Gastrocnemius medialis (tissue), 4 donors: ENCODE results near the gene SPACA9. TPM values are rescaled to one million over a fixed set of nuclear protein-coding genes. Genes with fewer than 3 reads are reported as not detected.

ENCODE experiments used
- ATAC-seq, 2 donors: fragments of 150-250 bp; one replicate each; pipeline ENCODE4 v1.9.1; 2016
- DNase-seq, 2 donors: peaks; one replicate each; pipeline ENCODE4 v3.0.0-alpha.2; 2019
- H3K27ac ChIP-seq, 4 donors: fragments of 200-600 bp; sonication (generic); 1 replicate in 1 of 4; 2 replicates in 3 of 4; pipeline ENCODE4 v1.5.1; 2016 to 2018; ENCODE audit warnings: mild to moderate bottlenecking in 2 of 4, moderate library complexity in 1 of 4
- H3K27me3 ChIP-seq, 3 donors: fragments of 200-600 bp; sonication (generic) in 2 of 3; 1 replicate in 1 of 3; 2 replicates in 2 of 3; pipeline versions ENCODE4 v1.5.1 to v1.6.0; 2016 to 2019; ENCODE audit warnings: mild to moderate bottlenecking in 1 of 3, moderate library complexity in 1 of 3
- H3K36me3 ChIP-seq, 2 donors: fragments of 200-600 bp; sonication (generic) in 1 of 2; one replicate each; pipeline ENCODE4 v1.5.1; 2017 to 2018
- H3K4me1 ChIP-seq, 2 donors: fragments of 200-600 bp; sonication (generic) in 1 of 2; one replicate each; pipeline ENCODE4 v1.5.1; 2016 to 2017; ENCODE audit warnings: mild to moderate bottlenecking in 2 of 2
- H3K4me3 ChIP-seq, 4 donors: fragments of 200-600 bp; sonication (generic) in 3 of 4; 1 replicate in 1 of 4; 2 replicates in 3 of 4; pipeline ENCODE4 v1.5.1; 2016 to 2019; ENCODE audit warnings: mild to moderate bottlenecking in 2 of 4
- H3K9me3 ChIP-seq, 3 donors: fragments of 200-600 bp; sonication (generic) in 2 of 3; 1 replicate in 1 of 3; 2 replicates in 2 of 3; pipeline ENCODE4 v1.5.1; 2016 to 2019
- CTCF ChIP-seq, 5 experiments: fragments of 450-650 bp in 3 of 5; fragments of 200-600 bp in 2 of 5; sonication (generic) in 2 of 5; IDR thresholded peaks in 4 of 5; conservative IDR thresholded peaks in 1 of 5; 1 replicate in 4 of 5; 2 replicates in 1 of 5; pipeline ENCODE4 v1.5.1; 2016 to 2019; ENCODE audit warnings: antibody characterized with exemption in 5 of 5, mild to moderate bottlenecking in 3 of 5, moderate library complexity in 3 of 5
- POLR2A ChIP-seq, 2 donors: fragments of 450-650 bp; IDR thresholded peaks; one replicate each; pipeline ENCODE4 v1.6.1; 2017; ENCODE audit warnings: antibody characterized with exemption in 2 of 2, mild to moderate bottlenecking in 2 of 2, moderate library complexity in 2 of 2
- in situ Hi-C, 4 donors: fragments of 200-750 bp; cut with MboI; loops; one replicate each; pipeline versions ENCODE4 v1.15.0 to v1.8.0; 2017; ENCODE audit warnings: low sequenced_read_pairs in 4 of 4
- intact Hi-C: fragments of 100-400 bp; cut with DNase I; formaldehyde crosslinking; loops from one replicate; pipeline ENCODE4 v1.15.1; 2023; ENCODE audit warnings: low total_unique reads
- total RNA-seq, 4 donors: library from RNA; depleted of rRNA; stranded (reverse); fragments of >200 nt; gene quantifications; one replicate each; pipeline versions ENCODE4 v1.1.0 to v1.2.3, GENCODE V29; 2016

Gene SPACA9
- total RNA-seq, 4 donors from 2014 or later, result 0.24 to 2.5 (median 1.0) TPM

- no peak overlapping the region for H3K4me3 ChIP-seq
- peaks cover 0 to 3% (median 0%) of the 10 kb centered on the region in 3 donors for H3K27me3 ChIP-seq
- ATAC-seq, result no peak
- H3K27ac ChIP-seq, result no peak overlapping the region
- H3K9me3 ChIP-seq, result no peaks in the 10 kb centered on the region
- in situ Hi-C loops, result no loop called here
- no peaks in the 10 kb centered on the region for H3K4me1 ChIP-seq
- intact Hi-C loops, result no loop called here
- no peaks in the 10 kb centered on the region for H3K36me3 ChIP-seq
- no peak for DNase-seq
- TF ChIP-seq CTCF (IDR thresholded peaks at IDR 0.05 in 4 of 5, conservative IDR thresholded peaks at IDR 0.05 in 1 of 5) (no peak), POLR2A (IDR thresholded peaks at IDR 0.05) (no peak)
These were observed 32.4 kb upstream of the SPACA9 start for GRCh38 chr9:132846109-132846917.

GRCh38 chr9:132846918-132847515 lies 31.7 kb upstream of the SPACA9 start:
- intact Hi-C loops, result no loop called here
- H3K9me3 ChIP-seq, result no peaks in the 10 kb centered on the region
- H3K27ac ChIP-seq, result no peak overlapping the region
- no peaks in the 10 kb centered on the region for H3K36me3 ChIP-seq
- H3K27me3 ChIP-seq, result peaks cover 0 to 3% (median 0%) of the 10 kb centered on the region in 3 donors
- TF ChIP-seq POLR2A (IDR thresholded peaks at IDR 0.05), result no peak
- no peak for TF ChIP-seq CTCF (IDR thresholded peaks at IDR 0.05 in 4 of 5, conservative IDR thresholded peaks at IDR 0.05 in 1 of 5)
- DNase-seq (no peak), ATAC-seq (no peak)
- no peaks in the 10 kb centered on the region for H3K4me1 ChIP-seq
- in situ Hi-C loops, result no loop called here
- H3K4me3 ChIP-seq, result no peak overlapping the region

GRCh38 chr9:132849185-132849706 lies 29.5 kb upstream of the SPACA9 start:
- H3K4me1 ChIP-seq, result no peaks in the 10 kb centered on the region
- no peak overlapping the region for H3K4me3 ChIP-seq
- H3K27ac ChIP-seq, result no peak overlapping the region
- TF ChIP-seq POLR2A (IDR thresholded peaks at IDR 0.05), result no peak
- no peak for TF ChIP-seq CTCF (IDR thresholded peaks at IDR 0.05 in 4 of 5, conservative IDR thresholded peaks at IDR 0.05 in 1 of 5)
- H3K36me3 ChIP-seq, result no peaks in the 10 kb centered on the region
- ATAC-seq, result no peak
- peaks cover 0 to 3% (median 0%) of the 10 kb centered on the region in 3 donors for H3K27me3 ChIP-seq
- no peaks in the 10 kb centered on the region for H3K9me3 ChIP-seq
- intact Hi-C loops, result no loop called here
- in situ Hi-C loops, result no loop called here
- DNase-seq, result no peak

- no peak overlapping the region for H3K27ac ChIP-seq
- H3K27me3 ChIP-seq, result peaks cover 0 to 3% (median 0%) of the 10 kb centered on the region in 3 donors
- H3K4me3 ChIP-seq, result no peak overlapping the region
- no peaks in the 10 kb centered on the region for H3K4me1 ChIP-seq
- H3K9me3 ChIP-seq, result no peaks in the 10 kb centered on the region
- intact Hi-C loops (no loop called here), in situ Hi-C loops (no loop called here)
- no peaks in the 10 kb centered on the region for H3K36me3 ChIP-seq
- TF ChIP-seq CTCF (IDR thresholded peaks at IDR 0.05 in 4 of 5, conservative IDR thresholded peaks at IDR 0.05 in 1 of 5), result no peak
- no peak for TF ChIP-seq POLR2A (IDR thresholded peaks at IDR 0.05)
- no peak for ATAC-seq
- no peak for DNase-seq
These were observed 25.2 kb upstream of the SPACA9 start for GRCh38 chr9:132853482-132853881.
